ENCODE measurements around the gene RAB36.

GRCh38 chr22:23099531-23099804 lies 45.8 kb upstream of the RAB36 start:
- TF ChIP-seq, protein P1, sequence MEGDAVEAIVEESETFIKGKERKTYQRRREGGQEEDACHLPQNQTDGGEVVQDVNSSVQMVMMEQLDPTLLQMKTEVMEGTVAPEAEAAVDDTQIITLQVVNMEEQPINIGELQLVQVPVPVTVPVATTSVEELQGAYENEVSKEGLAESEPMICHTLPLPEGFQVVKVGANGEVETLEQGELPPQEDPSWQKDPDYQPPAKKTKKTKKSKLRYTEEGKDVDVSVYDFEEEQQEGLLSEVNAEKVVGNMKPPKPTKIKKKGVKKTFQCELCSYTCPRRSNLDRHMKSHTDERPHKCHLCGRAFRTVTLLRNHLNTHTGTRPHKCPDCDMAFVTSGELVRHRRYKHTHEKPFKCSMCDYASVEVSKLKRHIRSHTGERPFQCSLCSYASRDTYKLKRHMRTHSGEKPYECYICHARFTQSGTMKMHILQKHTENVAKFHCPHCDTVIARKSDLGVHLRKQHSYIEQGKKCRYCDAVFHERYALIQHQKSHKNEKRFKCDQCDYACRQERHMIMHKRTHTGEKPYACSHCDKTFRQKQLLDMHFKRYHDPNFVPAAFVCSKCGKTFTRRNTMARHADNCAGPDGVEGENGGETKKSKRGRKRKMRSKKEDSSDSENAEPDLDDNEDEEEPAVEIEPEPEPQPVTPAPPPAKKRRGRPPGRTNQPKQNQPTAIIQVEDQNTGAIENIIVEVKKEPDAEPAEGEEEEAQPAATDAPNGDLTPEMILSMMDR (IDR thresholded peaks at IDR 0.05): no peak
- no peak for TF ChIP-seq POLR2A (IDR thresholded peaks at IDR 0.05)
